ENCODE data around the gene ZNF710. TPM values are rescaled to one million over a fixed set of nuclear protein-coding genes. Genes with fewer than 3 reads are reported as not detected.
A peak's percentile ranks its signal among the peaks of the same experiment; 100 is the strongest.

The ZNF710 gene
- total RNA-seq, 1 donor from 2014 or later, result 34.7 TPM

GRCh38 chr15:90049666-90050604 is 48.8 kb downstream of the ZNF710 start:
- Mint-ChIP-seq H3K4me1 (ENCODE audit: unreplicated experiment) (peaks cover 50% of the 10 kb centered on the region), H3K27ac (no peak overlapping the region), H3K27me3 (no peaks in the 10 kb centered on the region), H3K4me3 (no peak overlapping the region), H3K36me3 (no peaks in the 10 kb centered on the region), H3K9me3 (no peaks in the 10 kb centered on the region)
- DNase-seq (ENCODE audit: extremely low spot score, unreplicated experiment), result no peak
- no peak for TF ChIP-seq CTCF (conservative IDR thresholded peaks at IDR 0.05)

GRCh38 chr15:90051874-90052273 is 50.8 kb downstream of the ZNF710 start:
- no peak for TF ChIP-seq CTCF (conservative IDR thresholded peaks at IDR 0.05)
- Mint-ChIP-seq H3K4me3 (no peak overlapping the region), H3K27me3 (no peaks in the 10 kb centered on the region), H3K27ac (no peak overlapping the region), H3K4me1 (ENCODE audit: unreplicated experiment) (peaks cover 46% of the 10 kb centered on the region), H3K36me3 (peaks cover 4% of the 10 kb centered on the region), H3K9me3 (no peaks in the 10 kb centered on the region)
- no peak for DNase-seq (ENCODE audit: extremely low spot score, unreplicated experiment)

GRCh38 chr15:90053685-90054466 is 52.8 kb downstream of the ZNF710 start:
- Mint-ChIP-seq H3K27ac (peak overlapping the region; percentile 61), H3K4me3 (peak overlapping the region; percentile 65), H3K36me3 (peaks cover 4% of the 10 kb centered on the region), H3K27me3 (no peaks in the 10 kb centered on the region), H3K9me3 (no peaks in the 10 kb centered on the region), H3K4me1 (ENCODE audit: unreplicated experiment) (peaks cover 49% of the 10 kb centered on the region)
- no peak for TF ChIP-seq CTCF (conservative IDR thresholded peaks at IDR 0.05)
- no peak for DNase-seq (ENCODE audit: extremely low spot score, unreplicated experiment)

GRCh38 chr15:90054618-90055097 is 53.5 kb downstream of the ZNF710 start:
- H3K4me1 Mint-ChIP-seq (ENCODE audit: unreplicated experiment), result peaks cover 51% of the 10 kb centered on the region
- TF ChIP-seq CTCF (conservative IDR thresholded peaks at IDR 0.05), result no peak
- no peaks in the 10 kb centered on the region for H3K27me3 Mint-ChIP-seq
- H3K27ac Mint-ChIP-seq, result peak overlapping the region; percentile 61
- H3K4me3 Mint-ChIP-seq, result peak overlapping the region; percentile 27
- H3K9me3 Mint-ChIP-seq, result no peaks in the 10 kb centered on the region
- no peak for DNase-seq (ENCODE audit: extremely low spot score, unreplicated experiment)
- H3K36me3 Mint-ChIP-seq, result peaks cover 4% of the 10 kb centered on the region

GRCh38 chr15:90055182-90055581 is 54.1 kb downstream of the ZNF710 start:
- Mint-ChIP-seq H3K27me3 (no peaks in the 10 kb centered on the region), H3K27ac (peak overlapping the region; percentile 61), H3K9me3 (no peaks in the 10 kb centered on the region), H3K4me1 (ENCODE audit: unreplicated experiment) (peaks cover 51% of the 10 kb centered on the region), H3K36me3 (peaks cover 4% of the 10 kb centered on the region), H3K4me3 (peak overlapping the region; percentile 9)
- TF ChIP-seq CTCF (conservative IDR thresholded peaks at IDR 0.05), result no peak
- no peak for DNase-seq (ENCODE audit: extremely low spot score, unreplicated experiment)
